NCI-H1694 treated with DMSO at 0.1 percent for 48 hours (cell line): ENCODE measurements around the gene LEKR1.
"Not testable (repeated sequence)": the region's sequence is repeated elsewhere in the genome, so short reads cannot be mapped to it uniquely, and the experiment has no call there.

Source experiments
- DNase-seq: peaks from one replicate; lab custom pipeline; 2025; lab: John Stamatoyannopoulos, UW

Gene LEKR1

GRCh38 chr3:156808025-156808424 lies 18.1 kb upstream of the LEKR1 start:
- DNase-seq = no peak

- no peak for DNase-seq
Observed at GRCh38 chr3:156811089-156811862, 14.9 kb upstream of the LEKR1 start.

GRCh38 chr3:156812521-156813335 lies 13.4 kb upstream of the LEKR1 start:
- no peak for DNase-seq

- no peak for DNase-seq
Observed at GRCh38 chr3:156814295-156814694, 11.9 kb upstream of the LEKR1 start.

- DNase-seq = no peak
Observed at GRCh38 chr3:156816091-156816793, 9.9 kb upstream of the LEKR1 start.

GRCh38 chr3:156816794-156817645 lies 9.1 kb upstream of the LEKR1 start:
- no peak for DNase-seq

- DNase-seq = no peak
Observed at GRCh38 chr3:156817646-156818272, 8.4 kb upstream of the LEKR1 start.

GRCh38 chr3:156818273-156818651 lies 7.9 kb upstream of the LEKR1 start:
- no peak for DNase-seq

GRCh38 chr3:156818890-156819289 lies 7.3 kb upstream of the LEKR1 start:
- DNase-seq = no peak

GRCh38 chr3:156819842-156820691 lies 6.1 kb upstream of the LEKR1 start:
- no peak for DNase-seq

GRCh38 chr3:156820692-156821080 lies 5.5 kb upstream of the LEKR1 start:
- no peak for DNase-seq

GRCh38 chr3:156822626-156823260 lies 3.4 kb upstream of the LEKR1 start:
- not testable (repeated sequence) for DNase-seq

- DNase-seq = no peak
Observed at GRCh38 chr3:156825795-156826143, 384 bp upstream of the LEKR1 start.

- DNase-seq = no peak
Observed at GRCh38 chr3:156826896-156827882, 1.0 kb downstream of the LEKR1 start.

GRCh38 chr3:156831006-156831405 lies 4.9 kb downstream of the LEKR1 start:
- no peak for DNase-seq

GRCh38 chr3:156834435-156834834 lies 8.3 kb downstream of the LEKR1 start:
- no peak for DNase-seq

GRCh38 chr3:156834962-156835535 lies 8.9 kb downstream of the LEKR1 start:
- DNase-seq = no peak

- DNase-seq = no peak
Observed at GRCh38 chr3:156836701-156837100, 10.5 kb downstream of the LEKR1 start.
